Type B pancreatic cell (in vitro differentiated cells): ENCODE measurements around the gene GAS2. TPM values are rescaled to one million over a fixed set of nuclear protein-coding genes. Genes with fewer than 3 reads are reported as not detected.

Experiments
- DNase-seq: peaks from one replicate; pipeline ENCODE4 v3.0.0; 2021; ENCODE audit warnings: mixed read lengths; ENCODE audit not compliant: unreplicated experiment; ENCODE audit errors: extremely low spot score
- H3K27ac Mint-ChIP-seq: 2 replicates; pipeline ENCODE4 v1.8.0; 2021; ENCODE audit warnings: mild to moderate bottlenecking, mixed read lengths
- H3K27me3 Mint-ChIP-seq: 2 replicates; pipeline ENCODE4 v1.8.0; 2021; ENCODE audit warnings: mixed read lengths
- H3K36me3 Mint-ChIP-seq: 2 replicates; pipeline ENCODE4 v1.8.0; 2021; ENCODE audit warnings: mixed read lengths
- H3K4me1 Mint-ChIP-seq: one replicate; pipeline ENCODE4 v1.8.0; 2021; ENCODE audit warnings: mixed read lengths; ENCODE audit not compliant: unreplicated experiment
- H3K4me3 Mint-ChIP-seq: 2 replicates; pipeline ENCODE4 v1.8.0; 2021; ENCODE audit warnings: mild to moderate bottlenecking, mixed read lengths
- H3K9me3 Mint-ChIP-seq: 2 replicates; pipeline ENCODE4 v1.8.0; 2021; ENCODE audit warnings: mixed read lengths
- total RNA-seq: library from RNA; stranded (reverse); gene quantifications from 2 replicates; pipeline ENCODE4 v1.2.1, GENCODE V29; 2021; ENCODE audit warnings: low replicate concordance
- TF ChIP-seq, protein P1 (sequence below): fragments of 200-600 bp; sonication (generic); conservative IDR thresholded peaks from 2 replicates; pipeline ENCODE4 v1.5.0; 2021; ENCODE audit warnings: antibody characterized with exemption, mild to moderate bottlenecking

Gene GAS2
- total RNA-seq, 1 donor from 2014 or later = 15.6 TPM

DNA sequence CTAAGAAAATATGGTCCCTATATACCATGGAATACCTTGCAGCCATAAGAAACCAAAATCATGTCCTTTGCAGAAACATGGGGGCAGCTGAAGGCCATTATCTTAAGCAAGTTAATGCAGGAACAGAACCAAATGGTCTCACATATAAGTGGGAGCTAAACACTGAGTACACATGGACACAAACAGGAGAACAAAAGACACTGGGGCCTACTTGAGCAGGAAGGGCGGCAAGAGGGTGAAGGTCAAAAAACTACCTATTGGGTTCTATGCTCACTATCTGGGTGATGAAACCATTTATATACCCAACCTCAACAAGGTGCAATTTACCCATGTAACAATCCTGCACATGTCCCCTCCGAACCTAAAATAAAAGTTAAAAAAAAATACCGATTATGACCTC, 22.5 kb downstream of the GAS2 start:
- Mint-ChIP-seq H3K4me3 (no peak overlapping the region), H3K4me1 (peaks cover 8% of the 10 kb centered on the region), H3K27ac (no peak overlapping the region), H3K27me3 (no peaks in the 10 kb centered on the region), H3K36me3 (no peaks in the 10 kb centered on the region), H3K9me3 (no peaks in the 10 kb centered on the region)
- TF ChIP-seq, protein P1, sequence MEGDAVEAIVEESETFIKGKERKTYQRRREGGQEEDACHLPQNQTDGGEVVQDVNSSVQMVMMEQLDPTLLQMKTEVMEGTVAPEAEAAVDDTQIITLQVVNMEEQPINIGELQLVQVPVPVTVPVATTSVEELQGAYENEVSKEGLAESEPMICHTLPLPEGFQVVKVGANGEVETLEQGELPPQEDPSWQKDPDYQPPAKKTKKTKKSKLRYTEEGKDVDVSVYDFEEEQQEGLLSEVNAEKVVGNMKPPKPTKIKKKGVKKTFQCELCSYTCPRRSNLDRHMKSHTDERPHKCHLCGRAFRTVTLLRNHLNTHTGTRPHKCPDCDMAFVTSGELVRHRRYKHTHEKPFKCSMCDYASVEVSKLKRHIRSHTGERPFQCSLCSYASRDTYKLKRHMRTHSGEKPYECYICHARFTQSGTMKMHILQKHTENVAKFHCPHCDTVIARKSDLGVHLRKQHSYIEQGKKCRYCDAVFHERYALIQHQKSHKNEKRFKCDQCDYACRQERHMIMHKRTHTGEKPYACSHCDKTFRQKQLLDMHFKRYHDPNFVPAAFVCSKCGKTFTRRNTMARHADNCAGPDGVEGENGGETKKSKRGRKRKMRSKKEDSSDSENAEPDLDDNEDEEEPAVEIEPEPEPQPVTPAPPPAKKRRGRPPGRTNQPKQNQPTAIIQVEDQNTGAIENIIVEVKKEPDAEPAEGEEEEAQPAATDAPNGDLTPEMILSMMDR = no peak
- no peak for DNase-seq

DNA sequence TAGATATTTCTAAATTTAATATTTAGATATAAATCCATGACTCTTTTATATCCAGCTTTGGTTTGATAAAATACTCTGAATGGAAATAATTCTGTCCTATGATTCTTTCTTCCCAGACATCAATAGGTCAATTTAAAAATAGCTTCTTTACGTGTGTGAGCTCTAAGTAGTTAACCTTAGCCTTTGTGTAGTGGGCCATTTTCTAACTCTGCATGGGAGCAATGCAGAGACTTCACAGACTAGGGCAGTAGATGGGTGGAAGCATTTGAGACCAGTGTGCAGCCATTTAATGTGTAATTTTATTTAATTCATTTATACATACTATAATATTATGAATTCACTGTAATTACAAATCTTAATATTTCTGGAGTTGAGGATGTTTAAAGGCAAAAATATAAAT, 23.8 kb downstream of the GAS2 start:
- peaks cover 8% of the 10 kb centered on the region for H3K4me1 Mint-ChIP-seq
- H3K9me3 Mint-ChIP-seq = no peaks in the 10 kb centered on the region
- H3K27me3 Mint-ChIP-seq = no peaks in the 10 kb centered on the region
- no peak overlapping the region for H3K27ac Mint-ChIP-seq
- H3K4me3 Mint-ChIP-seq = no peak overlapping the region
- no peaks in the 10 kb centered on the region for H3K36me3 Mint-ChIP-seq
- TF ChIP-seq, protein P1 = no peak
- no peak for DNase-seq

DNA sequence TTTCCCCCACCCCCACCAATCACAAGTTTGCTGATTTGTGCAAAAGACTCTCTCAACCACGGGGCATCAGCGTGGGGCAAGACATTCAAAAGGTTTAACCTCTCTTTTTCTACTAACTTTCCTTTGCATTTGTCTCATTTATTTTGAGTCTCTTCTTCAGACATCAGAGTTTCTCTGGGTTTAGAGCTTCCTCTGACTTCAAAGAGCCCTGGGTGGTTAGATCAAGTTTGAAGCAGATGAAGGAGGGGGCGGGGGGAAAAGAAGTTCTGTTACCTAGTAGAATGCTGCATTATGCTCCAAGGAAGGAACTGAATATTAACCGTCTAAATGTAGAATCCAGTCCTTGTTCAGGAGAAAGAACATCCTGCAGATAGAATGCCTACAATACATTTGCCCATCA, 24.5 kb downstream of the GAS2 start:
- no peak for DNase-seq
- Mint-ChIP-seq H3K4me1 (peaks cover 8% of the 10 kb centered on the region), H3K9me3 (no peaks in the 10 kb centered on the region), H3K27ac (no peak overlapping the region), H3K27me3 (no peaks in the 10 kb centered on the region), H3K4me3 (no peak overlapping the region), H3K36me3 (no peaks in the 10 kb centered on the region)
- TF ChIP-seq, protein P1 = no peak

DNA sequence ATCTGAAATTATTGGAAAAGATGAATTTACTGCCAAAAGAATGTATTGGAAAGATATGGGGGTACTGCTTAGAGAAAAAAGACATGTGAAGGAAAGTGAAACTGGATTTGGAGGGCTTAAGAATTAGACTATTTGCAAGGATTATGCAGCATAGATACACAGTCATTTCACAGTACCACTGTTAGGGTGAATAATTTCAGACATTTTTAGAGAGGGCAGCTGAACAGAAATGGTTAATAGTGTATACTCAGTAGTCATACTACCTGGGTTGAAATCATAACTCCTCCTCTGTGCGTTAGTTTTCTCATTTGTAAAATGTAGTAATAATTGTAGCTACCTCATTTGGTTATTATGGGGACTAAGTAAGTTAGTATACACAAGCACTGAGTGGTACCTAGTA, 33.0 kb downstream of the GAS2 start:
- TF ChIP-seq, protein P1 = no peak
- no peaks in the 10 kb centered on the region for H3K36me3 Mint-ChIP-seq
- no peaks in the 10 kb centered on the region for H3K9me3 Mint-ChIP-seq
- H3K27me3 Mint-ChIP-seq = no peaks in the 10 kb centered on the region
- no peak overlapping the region for H3K27ac Mint-ChIP-seq
- DNase-seq = no peak
- peaks cover 19% of the 10 kb centered on the region for H3K4me1 Mint-ChIP-seq
- H3K4me3 Mint-ChIP-seq = no peak overlapping the region

DNA sequence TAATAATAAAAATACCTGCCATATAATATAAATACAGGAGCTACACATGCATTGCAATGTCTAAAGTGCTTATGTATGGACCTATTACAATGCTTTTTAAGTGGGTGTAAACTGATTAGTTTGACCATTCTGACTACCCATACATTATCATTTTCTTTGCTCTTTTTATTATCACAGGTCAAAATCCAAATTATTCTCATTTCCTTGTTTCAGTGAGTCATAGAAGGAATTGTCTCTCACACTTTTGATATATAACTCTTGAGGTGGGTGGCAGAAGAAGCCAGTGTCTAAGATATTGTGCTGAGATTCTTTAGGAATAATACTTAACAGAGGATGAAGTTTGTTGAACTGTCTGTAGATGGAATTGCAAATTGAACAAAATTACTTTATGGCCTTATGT, 35.6 kb downstream of the GAS2 start:
- Mint-ChIP-seq H3K36me3 (peaks cover 5% of the 10 kb centered on the region), H3K27me3 (no peaks in the 10 kb centered on the region), H3K4me1 (peaks cover 19% of the 10 kb centered on the region), H3K9me3 (no peaks in the 10 kb centered on the region), H3K4me3 (no peak overlapping the region), H3K27ac (peak overlapping the region; percentile 63)
- TF ChIP-seq, protein P1 = no peak
- no peak for DNase-seq

DNA sequence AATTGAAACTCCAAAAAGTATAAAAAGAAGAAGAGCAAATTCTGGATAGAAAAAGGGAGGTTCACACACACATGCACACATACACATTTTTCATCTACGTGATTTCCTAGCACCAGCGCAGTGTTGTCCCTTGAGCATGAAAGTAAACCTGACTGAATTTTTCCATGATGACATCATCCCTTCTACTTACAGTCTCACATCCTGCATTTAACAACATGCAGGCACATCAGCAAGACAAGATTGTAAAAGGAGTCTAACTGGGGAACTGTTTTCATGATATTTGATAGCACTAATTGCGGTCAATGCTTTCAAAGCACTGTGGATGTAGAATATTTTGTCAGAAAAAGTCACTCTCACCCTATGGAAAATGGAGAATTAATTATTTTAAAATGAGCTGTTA, 36.6 kb downstream of the GAS2 start:
- Mint-ChIP-seq H3K9me3 (no peaks in the 10 kb centered on the region), H3K27me3 (no peaks in the 10 kb centered on the region), H3K27ac (peak overlapping the region; percentile 83), H3K36me3 (peaks cover 5% of the 10 kb centered on the region), H3K4me1 (peaks cover 26% of the 10 kb centered on the region), H3K4me3 (peak overlapping the region; percentile 65)
- no peak for DNase-seq
- TF ChIP-seq, protein P1 = no peak
